ENCODE results near the gene KIF17. TPM values are rescaled to one million over a fixed set of nuclear protein-coding genes. Genes with fewer than 3 reads are reported as not detected.

Gene KIF17
- total RNA-seq, 1 donor: 2.2 TPM

GRCh38 chr1:20709868-20710267 lies 7.9 kb downstream of the KIF17 start:
- no peak overlapping the region for H3K4me3 ChIP-seq (ENCODE audit: low read depth, low read length)
- no peak for DNase-seq (ENCODE audit: low read depth)
- no peak for TF ChIP-seq CTCF (IDR thresholded peaks at IDR 0.05; ENCODE audit: insufficient read depth, low read depth, low read length)

GRCh38 chr1:20708891-20709290 lies 8.9 kb downstream of the KIF17 start:
- no peak overlapping the region for H3K4me3 ChIP-seq (ENCODE audit: low read depth, low read length)
- no peak for DNase-seq (ENCODE audit: low read depth)
- no peak for TF ChIP-seq CTCF (IDR thresholded peaks at IDR 0.05; ENCODE audit: insufficient read depth, low read depth, low read length)

GRCh38 chr1:20708057-20708456 lies 9.8 kb downstream of the KIF17 start:
- DNase-seq (ENCODE audit: low read depth): no peak
- TF ChIP-seq CTCF (IDR thresholded peaks at IDR 0.05; ENCODE audit: insufficient read depth, low read depth, low read length): no peak
- no peak overlapping the region for H3K4me3 ChIP-seq (ENCODE audit: low read depth, low read length)

- no peak for TF ChIP-seq CTCF (IDR thresholded peaks at IDR 0.05; ENCODE audit: insufficient read depth, low read depth, low read length)
- no peak for DNase-seq (ENCODE audit: low read depth)
- no peak overlapping the region for H3K4me3 ChIP-seq (ENCODE audit: low read depth, low read length)
These were observed 11.0 kb downstream of the KIF17 start for GRCh38 chr1:20706841-20707240.

GRCh38 chr1:20705203-20705755 lies 12.5 kb downstream of the KIF17 start:
- no peak for TF ChIP-seq CTCF (IDR thresholded peaks at IDR 0.05; ENCODE audit: insufficient read depth, low read depth, low read length)
- no peak for DNase-seq (ENCODE audit: low read depth)
- no peak overlapping the region for H3K4me3 ChIP-seq (ENCODE audit: low read depth, low read length)

- H3K4me3 ChIP-seq (ENCODE audit: low read depth, low read length): no peak overlapping the region
- no peak for DNase-seq (ENCODE audit: low read depth)
- TF ChIP-seq CTCF (IDR thresholded peaks at IDR 0.05; ENCODE audit: insufficient read depth, low read depth, low read length): no peak
These were observed 13.2 kb downstream of the KIF17 start for GRCh38 chr1:20704390-20705202.
